GM19397 (cell line): ENCODE results near the gene HNRNPR.
"Not testable (repeated sequence)": the region's sequence is repeated elsewhere in the genome, so short reads cannot be mapped to it uniquely, and the experiment has no call there.

ENCODE experiments used
- ATAC-seq: cut with Tn5 transposase; IDR thresholded peaks from one replicate; pipeline ENCODE4 v1.9.1; 2021; ENCODE audit warnings: mild to moderate bottlenecking, moderate library complexity; ENCODE audit not compliant: unreplicated experiment

The HNRNPR gene

GRCh38 chr1:23344111-23344986 is at the start of gene HNRNPR:
TSS of gene HNRNPR (minus strand) at chr1:23344284. CDS start at chr1:23341008, 3,276 bp downstream.
- peak; percentile 95 for ATAC-seq

DNA sequence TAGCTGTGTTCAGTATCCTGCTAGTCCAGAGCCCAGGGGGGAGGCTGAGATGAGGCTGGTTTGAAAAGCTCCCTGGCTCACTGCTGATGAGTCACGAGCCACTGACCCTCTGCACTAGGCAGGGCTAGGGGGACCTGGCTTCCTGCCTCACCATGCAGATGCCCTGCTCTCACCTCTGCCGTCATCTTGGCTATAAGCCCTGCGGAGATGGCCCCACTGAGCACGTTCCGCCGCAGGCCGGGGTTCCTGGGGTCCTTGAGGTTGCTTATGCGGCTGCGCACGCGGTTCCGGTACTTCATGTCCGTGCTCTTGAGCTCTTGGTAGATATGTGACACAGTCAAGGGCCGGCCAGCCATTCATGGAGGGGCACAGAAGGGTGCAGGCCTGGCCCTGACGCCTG is 49.6 kb upstream of the HNRNPR start:
- ATAC-seq, result no peak

GRCh38 chr1:23392125-23392855 is 48.2 kb upstream of the HNRNPR start:
- ATAC-seq, result no peak

DNA sequence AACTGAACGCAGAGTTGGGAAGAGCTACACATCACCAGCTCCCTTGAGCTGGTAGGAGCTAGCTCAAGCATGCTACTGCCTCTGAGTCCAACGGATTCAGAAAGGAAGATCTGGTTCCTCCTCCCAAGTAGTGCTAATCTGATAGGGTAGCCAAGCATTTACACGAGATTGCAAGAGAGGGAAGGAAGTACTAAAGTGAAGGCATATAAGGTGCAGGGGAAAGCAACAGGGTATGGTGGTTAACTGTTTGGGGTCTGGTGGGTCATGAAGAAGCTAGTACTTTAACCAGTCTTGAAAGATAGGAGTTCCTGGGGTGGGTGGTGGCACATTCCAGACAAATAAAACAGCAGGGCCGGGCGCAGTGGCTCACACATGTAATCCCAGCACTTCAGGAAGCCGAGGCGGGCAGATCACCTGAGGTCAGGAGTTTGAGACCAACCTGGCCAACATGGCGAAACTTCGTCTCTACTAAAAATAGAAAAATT is 45.8 kb upstream of the HNRNPR start:
- ATAC-seq, result no peak

- no peak for ATAC-seq
Observed at GRCh38 chr1:23387494-23387893, 43.4 kb upstream of the HNRNPR start.

DNA sequence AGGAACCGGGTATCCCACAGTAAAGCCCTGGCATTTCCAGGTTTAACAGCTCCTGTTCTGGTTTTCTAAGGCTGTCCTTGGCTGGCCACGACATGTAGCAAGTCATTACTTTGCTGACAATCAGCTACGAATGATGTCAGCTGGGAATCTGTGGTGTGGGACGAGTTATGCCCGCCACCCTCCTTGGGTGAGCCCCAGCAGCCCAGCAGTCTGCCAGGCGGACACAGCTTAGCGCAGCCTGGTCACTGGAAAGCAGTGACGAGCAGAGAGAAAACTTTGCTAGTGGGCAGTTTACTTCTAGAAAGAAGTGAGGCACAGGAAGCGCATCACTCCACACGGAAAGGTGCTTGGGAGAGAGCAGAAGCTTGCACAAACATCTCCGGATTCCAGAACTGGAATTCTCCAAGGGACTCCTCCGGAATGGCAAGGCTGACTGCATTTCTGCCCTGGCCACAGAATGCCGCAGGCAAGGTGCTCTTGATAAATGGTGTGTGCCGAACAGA is 41.1 kb upstream of the HNRNPR start:
- ATAC-seq, result no peak

GRCh38 chr1:23384312-23385058 is 40.4 kb upstream of the HNRNPR start:
- ATAC-seq, result no peak

DNA sequence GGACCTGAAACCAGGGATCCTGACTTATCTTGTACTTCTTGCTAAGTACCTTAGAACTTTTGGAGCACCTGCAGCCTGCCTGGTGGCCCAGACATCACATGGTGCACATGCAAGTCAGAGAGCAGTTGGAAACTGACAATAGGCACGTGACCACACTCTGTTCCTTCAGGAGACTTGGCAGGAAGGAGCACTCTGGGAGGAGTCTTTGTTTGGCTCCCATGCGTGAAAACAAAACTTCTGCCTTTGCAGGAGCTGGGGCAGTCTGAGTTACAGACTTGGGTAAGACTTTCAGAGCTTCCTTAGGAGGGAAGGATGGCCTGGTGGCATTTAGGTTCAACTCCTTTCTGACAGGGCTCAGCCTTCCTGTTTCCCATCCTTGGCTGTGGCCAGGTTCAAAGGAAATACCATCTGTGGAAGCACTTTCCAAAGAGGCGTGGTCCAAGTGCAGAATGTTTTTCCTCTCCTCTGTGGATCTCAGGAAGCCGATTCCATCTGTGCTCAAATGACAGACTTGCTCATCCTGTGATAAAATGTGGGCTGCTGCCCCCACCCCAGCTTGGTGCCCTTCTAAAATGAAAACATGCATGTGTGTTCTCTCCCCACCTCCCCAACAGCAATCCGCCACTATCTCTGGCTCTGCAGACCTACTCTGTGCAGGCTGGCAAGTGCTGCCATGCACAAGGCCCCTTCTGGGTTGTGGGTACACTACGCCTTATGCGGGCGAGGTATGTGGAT is 39.7 kb upstream of the HNRNPR start:
- no peak for ATAC-seq

GRCh38 chr1:23381233-23381885 is 37.3 kb upstream of the HNRNPR start:
- no peak for ATAC-seq

DNA sequence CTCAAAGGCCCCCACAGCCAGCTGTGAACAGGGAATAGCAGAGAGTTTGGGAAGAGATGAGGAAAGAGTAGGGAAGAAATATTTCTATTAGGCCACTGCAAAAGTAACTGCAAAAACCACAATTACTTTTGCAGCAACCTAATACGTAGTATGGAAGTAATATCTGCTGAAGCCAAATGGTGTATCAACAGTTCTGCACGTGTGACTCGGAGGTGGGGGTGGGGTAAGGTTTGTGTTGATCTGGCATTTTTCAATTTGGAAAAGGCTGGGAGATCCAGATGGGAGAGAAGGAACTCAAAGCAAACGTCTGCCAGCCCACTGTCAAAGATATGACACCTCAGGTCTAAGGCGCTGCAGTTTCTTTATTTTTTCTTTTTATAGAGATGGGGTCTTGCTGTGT is 36.6 kb upstream of the HNRNPR start:
- no peak for ATAC-seq

GRCh38 chr1:23380236-23380635 is 36.2 kb upstream of the HNRNPR start:
- ATAC-seq, result not testable (repeated sequence)

DNA sequence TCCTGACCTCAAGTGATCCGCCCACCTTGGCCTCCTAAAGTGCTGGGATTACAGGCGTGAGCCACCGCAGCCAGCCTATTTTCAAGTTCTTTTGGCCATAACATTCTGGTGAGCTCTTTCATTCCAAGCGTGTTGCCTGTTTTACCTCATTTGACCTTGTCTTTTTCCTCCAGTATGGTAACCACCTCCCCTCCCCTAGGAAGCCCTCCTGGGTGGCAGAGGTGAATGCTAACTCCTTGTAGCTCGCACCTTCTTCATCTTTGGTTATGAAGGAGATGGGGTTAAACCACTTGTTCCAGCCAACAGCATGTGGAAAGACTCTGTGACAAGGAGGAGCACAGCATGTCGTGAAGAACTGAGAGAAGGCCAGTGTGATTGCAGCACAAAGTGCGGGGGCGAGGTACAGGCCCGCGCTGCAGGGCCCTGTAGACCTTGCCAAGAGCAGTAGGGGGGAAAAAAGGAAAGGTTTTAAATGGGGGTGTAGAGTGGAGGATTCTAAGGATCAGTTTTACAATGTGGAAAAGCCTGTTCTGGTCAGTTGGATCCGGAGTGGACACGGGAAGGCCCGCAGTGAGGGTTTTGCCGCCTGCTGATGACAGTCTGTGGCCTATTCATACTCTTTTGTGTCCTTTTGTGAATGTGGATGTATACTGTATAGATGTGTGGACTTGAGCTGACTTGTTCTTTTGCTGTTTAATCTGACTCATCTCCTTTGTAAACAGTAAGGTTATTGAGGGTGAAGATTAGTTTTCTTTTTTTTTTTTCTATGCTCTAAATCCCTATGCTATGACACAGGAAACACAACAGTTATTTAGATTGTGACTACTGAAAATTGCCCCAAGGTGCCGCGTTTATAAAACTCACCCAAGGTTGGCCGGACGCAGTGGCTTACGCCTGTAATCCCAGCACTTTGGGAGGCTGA is 33.1 kb upstream of the HNRNPR start:
- no peak for ATAC-seq

DNA sequence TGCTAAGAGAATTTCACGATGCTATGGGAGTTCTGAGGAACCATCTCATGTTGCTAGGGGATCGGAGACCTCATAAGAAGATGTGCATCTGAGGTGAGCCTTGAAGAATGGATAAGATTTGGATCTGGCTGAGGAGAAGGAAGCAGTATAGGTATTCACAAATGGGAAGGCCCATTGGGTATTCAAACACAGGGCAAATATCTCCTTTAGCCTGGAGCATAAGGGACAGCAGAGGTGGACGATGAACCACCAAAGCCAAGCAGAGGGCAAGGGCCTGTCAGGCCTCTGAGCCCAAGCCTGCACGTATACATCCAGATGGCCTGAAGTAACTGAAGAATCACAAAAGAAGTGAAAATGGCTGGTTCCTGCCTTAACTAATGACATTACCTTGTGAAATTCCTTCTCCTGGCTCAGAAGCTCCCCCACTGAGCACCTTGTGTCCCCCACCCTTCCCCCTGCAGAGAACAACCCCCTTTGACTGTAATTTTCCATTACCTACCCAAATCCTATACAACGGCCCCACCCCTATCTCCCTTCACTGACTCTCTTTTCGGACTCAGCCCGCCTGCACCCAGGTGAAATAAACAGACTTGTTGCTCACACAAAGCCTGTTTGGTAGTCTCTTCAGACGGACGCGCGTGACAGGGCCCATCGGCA is 30.1 kb upstream of the HNRNPR start:
- ATAC-seq, result not testable (repeated sequence)

DNA sequence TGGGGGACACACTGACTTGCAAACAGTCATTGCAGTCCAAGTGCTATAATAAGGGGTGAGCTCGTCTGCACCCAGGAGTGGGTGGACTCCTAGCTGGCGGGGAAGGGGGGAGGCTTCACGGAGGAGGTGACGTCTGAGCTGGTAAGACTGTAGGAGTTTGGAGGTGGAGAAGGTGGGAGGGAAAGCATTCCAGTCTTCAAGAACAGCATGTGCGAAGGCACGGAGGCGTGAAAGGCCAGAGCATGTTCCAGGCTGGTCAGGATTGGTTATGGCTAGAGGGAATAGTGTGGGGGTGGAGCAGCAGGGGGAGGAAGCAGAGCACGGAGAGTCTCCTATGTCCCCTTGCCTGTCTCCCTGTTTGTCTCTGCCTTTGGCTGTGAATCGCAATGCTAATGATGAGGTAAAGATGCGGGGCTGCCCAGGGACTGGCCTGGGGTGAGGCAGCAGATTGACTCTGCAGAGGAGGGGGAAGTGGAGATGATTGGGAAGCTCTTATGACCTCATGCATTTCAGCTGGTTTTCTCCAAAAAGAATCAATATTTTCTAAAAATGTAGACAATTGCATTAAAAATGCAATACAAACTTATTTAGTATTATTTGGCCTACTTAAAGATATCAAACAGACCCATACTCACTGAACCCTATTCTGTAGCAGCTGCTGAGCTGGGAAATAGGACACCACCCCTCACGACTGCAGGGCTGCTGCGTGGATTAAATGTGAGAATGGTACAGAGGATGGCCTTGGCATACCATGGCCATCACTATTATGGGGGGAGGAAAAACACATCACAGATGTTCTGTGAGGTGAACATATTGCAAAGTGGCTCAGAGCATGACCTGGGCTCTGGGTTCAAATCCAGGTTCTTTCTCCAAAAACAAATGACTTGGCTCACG is 28.1 kb upstream of the HNRNPR start:
- no peak for ATAC-seq

DNA sequence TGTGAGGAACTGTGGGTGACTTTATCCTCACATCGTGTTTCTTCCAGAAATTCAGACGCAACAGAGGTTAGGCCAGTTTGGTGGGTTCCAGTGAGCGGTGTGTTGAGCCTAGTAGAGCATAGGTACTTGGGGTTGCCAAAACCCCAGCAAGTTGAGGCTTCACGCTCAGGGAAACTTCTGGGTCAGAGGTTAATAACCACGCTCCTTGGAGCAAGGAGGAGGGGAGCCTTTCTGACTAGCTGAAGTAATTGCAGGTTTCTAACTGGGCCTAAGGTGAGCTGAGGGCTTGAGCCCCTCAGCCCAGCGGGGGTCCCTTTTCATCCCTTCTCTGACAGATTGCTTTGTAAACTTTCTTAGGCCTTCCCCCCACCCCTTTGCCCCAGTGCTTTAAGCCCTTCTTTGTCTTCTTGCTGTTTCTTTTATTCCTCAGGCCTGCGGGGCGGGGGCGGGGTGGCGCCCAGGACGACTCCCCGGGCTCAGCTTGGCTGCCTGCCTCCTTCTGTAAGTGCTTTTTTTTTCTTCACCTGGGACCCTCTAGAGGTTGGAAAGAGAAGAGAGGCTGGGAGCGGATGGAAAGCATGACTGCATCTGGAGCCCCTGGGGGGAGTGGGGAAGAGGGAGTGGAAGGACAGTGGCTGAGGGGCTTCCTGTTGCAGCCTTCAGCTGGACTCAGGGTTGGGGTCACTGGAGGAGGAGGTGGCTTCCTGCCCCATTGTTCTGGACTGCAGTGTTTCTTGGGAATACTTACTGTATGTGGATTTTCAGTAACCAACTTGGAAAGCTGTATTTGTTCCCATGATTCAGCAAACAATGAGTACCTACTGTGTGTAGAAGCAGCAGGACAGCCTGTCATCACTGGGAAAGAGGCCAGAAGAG is 26.9 kb upstream of the HNRNPR start:
- no peak for ATAC-seq

DNA sequence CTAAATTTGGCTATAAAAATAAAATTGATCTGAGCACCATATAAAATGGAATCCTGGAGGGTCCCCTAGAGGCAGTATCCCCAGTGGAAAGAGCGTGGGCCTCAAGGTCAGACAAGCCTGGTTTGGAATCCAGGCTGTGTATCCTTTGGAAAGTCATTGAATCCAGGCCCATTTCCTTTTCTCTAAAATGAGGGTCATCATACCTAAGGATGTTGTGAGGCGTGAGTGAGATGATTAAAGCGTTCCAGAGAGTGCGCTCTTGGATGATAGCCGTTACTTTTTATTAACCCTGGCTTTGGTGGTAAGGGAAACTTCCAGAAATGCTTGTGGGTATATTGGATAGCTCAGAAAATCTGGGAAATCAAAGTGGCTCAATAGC is 26.2 kb upstream of the HNRNPR start:
- ATAC-seq, result no peak
